HepG2 (cell line): Measurements from ENCODE around the gene MRPL43. TPM values are rescaled to one million over a fixed set of nuclear protein-coding genes. Genes with fewer than 3 reads are reported as not detected.

Experiments used
- CENPT ChIP-seq: sonication (generic); formaldehyde crosslinking; IDR thresholded peaks from 2 replicates; pipeline ENCODE4 v1.8.0; 2022; ENCODE audit warnings: low read depth, mild to moderate bottlenecking, moderate library complexity, missing genetic modification reagents
- ELK4 ChIP-seq: sonication (generic); formaldehyde crosslinking; IDR thresholded peaks from 2 replicates; pipeline ENCODE4 v1.9.0; 2021; ENCODE audit warnings: missing genetic modification reagents, borderline replicate concordance
- FOXJ3 ChIP-seq: sonication (generic); formaldehyde crosslinking; IDR thresholded peaks from 2 replicates; pipeline ENCODE4 v1.4.0; 2020; ENCODE audit warnings: missing genetic modification reagents, mild to moderate bottlenecking, borderline replicate concordance
- GABPB1 ChIP-seq: IDR thresholded peaks from 2 replicates; pipeline ENCODE4 v1.6.1; 2016; ENCODE audit warnings: mild to moderate bottlenecking, missing genetic modification reagents, moderate library complexity, missing compliant biosample characterization
- GRHL1 ChIP-seq: sonication (generic); formaldehyde crosslinking; conservative IDR thresholded peaks from 2 replicates; pipeline ENCODE4 v1.8.0; 2022; ENCODE audit warnings: missing genetic modification reagents
- HDAC6 ChIP-seq: fragments of 200-600 bp; sonication (generic); IDR thresholded peaks from 2 replicates; pipeline ENCODE4 v1.7.0; 2017; ENCODE audit warnings: mild to moderate bottlenecking, antibody characterized with exemption, low read length, low read depth
- HOXA5 ChIP-seq: sonication (generic); formaldehyde crosslinking; IDR thresholded peaks from 2 replicates; pipeline ENCODE4 v1.4.0; 2020; ENCODE audit warnings: missing genetic modification reagents
- ZNF180 ChIP-seq: sonication (generic); formaldehyde crosslinking; IDR thresholded peaks from 2 replicates; pipeline ENCODE4 v1.4.0; 2020; ENCODE audit warnings: low read depth, missing genetic modification reagents, borderline replicate concordance
- ZNF205 ChIP-seq: IDR thresholded peaks from 2 replicates; pipeline ENCODE4 v1.6.1; 2018; ENCODE audit warnings: missing biosample characterization, missing genetic modification reagents
- ZNF333 ChIP-seq: sonication (generic); formaldehyde crosslinking; IDR thresholded peaks from 2 replicates; pipeline ENCODE4 v1.4.0; 2020; ENCODE audit warnings: mild to moderate bottlenecking, missing genetic modification reagents, borderline replicate concordance
- ZNF432 ChIP-seq: sonication (generic); formaldehyde crosslinking; IDR thresholded peaks from 2 replicates; pipeline ENCODE4 v1.5.0; 2020; ENCODE audit warnings: missing genetic modification reagents, mild to moderate bottlenecking, borderline replicate concordance
- ZNF589 ChIP-seq: sonication (generic); formaldehyde crosslinking; conservative IDR thresholded peaks from 2 replicates; pipeline ENCODE4 v1.8.0; 2022; ENCODE audit warnings: mild to moderate bottlenecking, moderate library complexity, missing genetic modification reagents
- ZNF740 ChIP-seq: sonication (generic); formaldehyde crosslinking; IDR thresholded peaks from 2 replicates; pipeline ENCODE4 v1.4.0; 2020; ENCODE audit warnings: missing genetic modification reagents
- ZSCAN22 ChIP-seq: sonication (generic); formaldehyde crosslinking; IDR thresholded peaks from 2 replicates; pipeline ENCODE4 v1.4.0; 2020; ENCODE audit warnings: mild to moderate bottlenecking, missing genetic modification reagents
- polyA plus RNA-seq, 8 experiments: library from polyadenylated mRNA; depleted of rRNA in 3 of 8; stranded (reverse) in 7 of 8; unstranded in 1 of 8; fragments of >200 nt; fragmentation: Illumina TruSeq in 4 of 8; extraction: Trizol in 4 of 8; gene quantifications; 2 replicates each; pipeline versions ENCODE4 v1.2.1 to v1.2.3, GENCODE V29; 2011 to 2016; ENCODE audit warnings: low read depth in 4 of 8, missing spikeins in 1 of 8, mixed read lengths in 1 of 8; ENCODE audit not compliant: insufficient read depth in 1 of 8
- total RNA-seq, 5 experiments: library from RNA; depleted of rRNA; stranded (reverse); fragments of >200 nt; fragmentation: Illumina TruSeq; extraction: Trizol; gene quantifications; 2 replicates each; pipeline ENCODE4 v1.2.3, GENCODE V29; 2016; ENCODE audit warnings: low read depth in 1 of 5
- TF ChIP-seq, protein P1 (sequence below): IDR thresholded peaks from 2 replicates; pipeline ENCODE4 v1.6.1; 2016; ENCODE audit warnings: low read depth, borderline replicate concordance
- TF ChIP-seq, protein P2 (sequence below): sonication (generic); formaldehyde crosslinking; IDR thresholded peaks from 2 replicates; pipeline ENCODE4 v1.8.1; 2023; ENCODE audit warnings: mild to moderate bottlenecking, moderate library complexity, missing genetic modification reagents
- TF ChIP-seq, protein P3 (sequence below): IDR thresholded peaks from 2 replicates; pipeline ENCODE4 v1.6.1; 2016; ENCODE audit warnings: missing compliant biosample characterization, missing genetic modification reagents, borderline replicate concordance
- TF ChIP-seq, protein P4 (sequence below): sonication (generic); formaldehyde crosslinking; IDR thresholded peaks from 2 replicates; pipeline ENCODE4 v1.5.0; 2020; ENCODE audit warnings: mild to moderate bottlenecking, missing genetic modification reagents
- TF ChIP-seq, protein P5 (sequence below): sonication (generic); formaldehyde crosslinking; IDR thresholded peaks from 2 replicates; pipeline ENCODE4 v1.5.1; 2020; ENCODE audit warnings: mild to moderate bottlenecking, missing genetic modification reagents, borderline replicate concordance

Gene MRPL43
- total and polyA plus RNA-seq, 2 of the 13 experiments (the other 11 are each of a cell fraction or from before 2014, with no cell fraction given): 71.0 to 73.7 TPM

- TF ChIP-seq ZSCAN22 (CRISPR knock-in tag) (no peak), ZNF333 (CRISPR knock-in tag) (peak; percentile 55; the same call in 1 of the 2 replicates), ZNF205 (CRISPR knock-in tag) (peak; percentile 56; the same call in 1 of the 2 replicates), ZNF180 (CRISPR knock-in tag) (no peak), ZNF740 (CRISPR knock-in tag) (no peak; the same call in none of the 2 replicates), CENPT (CRISPR knock-in tag) (peak; percentile 58; the same call in 1 of the 2 replicates), HOXA5 (CRISPR knock-in tag) (peak; percentile 45; the same call in 1 of the 2 replicates), ZNF432 (CRISPR knock-in tag) (no peak), GRHL1 (CRISPR knock-in tag) (no peak), HDAC6 (no peak), ELK4 (no peak), FOXJ3 (CRISPR knock-in tag) (no peak), ZNF589 (CRISPR knock-in tag) (no peak), GABPB1 (CRISPR knock-in tag) (peak; percentile 70; the same call in 1 of the 2 replicates)
- TF ChIP-seq, protein P1, sequence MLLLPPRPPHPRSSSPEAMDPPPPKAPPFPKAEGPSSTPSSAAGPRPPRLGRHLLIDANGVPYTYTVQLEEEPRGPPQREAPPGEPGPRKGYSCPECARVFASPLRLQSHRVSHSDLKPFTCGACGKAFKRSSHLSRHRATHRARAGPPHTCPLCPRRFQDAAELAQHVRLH (CRISPR knock-in tag): peak; percentile 87
- TF ChIP-seq, protein P2, sequence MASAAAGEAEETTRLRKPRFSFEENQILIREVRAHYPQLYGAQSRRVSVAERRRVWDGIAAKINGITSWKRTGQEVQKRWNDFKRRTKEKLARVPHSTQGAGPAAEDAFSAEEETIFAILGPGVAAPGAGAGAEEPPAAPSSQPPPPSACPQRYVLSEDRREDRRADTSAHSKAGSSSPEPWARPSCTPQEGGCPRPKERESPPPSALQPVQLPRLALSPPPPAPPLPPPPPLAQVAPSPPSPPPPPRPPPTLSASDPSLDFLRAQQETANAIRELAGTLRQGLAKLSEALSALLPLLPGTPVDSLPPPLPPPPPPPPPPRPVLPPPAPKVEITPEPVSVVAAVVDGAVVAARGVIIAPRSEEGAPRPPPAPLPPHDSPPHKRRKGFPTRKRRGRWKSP (CRISPR knock-in tag): no peak
- TF ChIP-seq, protein P3, sequence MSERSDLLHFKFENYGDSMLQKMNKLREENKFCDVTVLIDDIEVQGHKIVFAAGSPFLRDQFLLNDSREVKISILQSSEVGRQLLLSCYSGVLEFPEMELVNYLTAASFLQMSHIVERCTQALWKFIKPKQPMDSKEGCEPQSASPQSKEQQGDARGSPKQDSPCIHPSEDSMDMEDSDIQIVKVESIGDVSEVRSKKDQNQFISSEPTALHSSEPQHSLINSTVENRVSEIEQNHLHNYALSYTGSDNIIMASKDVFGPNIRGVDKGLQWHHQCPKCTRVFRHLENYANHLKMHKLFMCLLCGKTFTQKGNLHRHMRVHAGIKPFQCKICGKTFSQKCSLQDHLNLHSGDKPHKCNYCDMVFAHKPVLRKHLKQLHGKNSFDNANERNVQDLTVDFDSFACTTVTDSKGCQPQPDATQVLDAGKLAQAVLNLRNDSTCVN (CRISPR knock-in tag): peak; percentile 52; the same call in 1 of the 2 replicates
- TF ChIP-seq, protein P4, sequence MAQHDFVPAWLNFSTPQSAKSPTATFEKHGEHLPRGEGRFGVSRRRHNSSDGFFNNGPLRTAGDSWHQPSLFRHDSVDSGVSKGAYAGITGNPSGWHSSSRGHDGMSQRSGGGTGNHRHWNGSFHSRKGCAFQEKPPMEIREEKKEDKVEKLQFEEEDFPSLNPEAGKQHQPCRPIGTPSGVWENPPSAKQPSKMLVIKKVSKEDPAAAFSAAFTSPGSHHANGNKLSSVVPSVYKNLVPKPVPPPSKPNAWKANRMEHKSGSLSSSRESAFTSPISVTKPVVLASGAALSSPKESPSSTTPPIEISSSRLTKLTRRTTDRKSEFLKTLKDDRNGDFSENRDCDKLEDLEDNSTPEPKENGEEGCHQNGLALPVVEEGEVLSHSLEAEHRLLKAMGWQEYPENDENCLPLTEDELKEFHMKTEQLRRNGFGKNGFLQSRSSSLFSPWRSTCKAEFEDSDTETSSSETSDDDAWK (CRISPR knock-in tag): no peak
- TF ChIP-seq, protein P5, sequence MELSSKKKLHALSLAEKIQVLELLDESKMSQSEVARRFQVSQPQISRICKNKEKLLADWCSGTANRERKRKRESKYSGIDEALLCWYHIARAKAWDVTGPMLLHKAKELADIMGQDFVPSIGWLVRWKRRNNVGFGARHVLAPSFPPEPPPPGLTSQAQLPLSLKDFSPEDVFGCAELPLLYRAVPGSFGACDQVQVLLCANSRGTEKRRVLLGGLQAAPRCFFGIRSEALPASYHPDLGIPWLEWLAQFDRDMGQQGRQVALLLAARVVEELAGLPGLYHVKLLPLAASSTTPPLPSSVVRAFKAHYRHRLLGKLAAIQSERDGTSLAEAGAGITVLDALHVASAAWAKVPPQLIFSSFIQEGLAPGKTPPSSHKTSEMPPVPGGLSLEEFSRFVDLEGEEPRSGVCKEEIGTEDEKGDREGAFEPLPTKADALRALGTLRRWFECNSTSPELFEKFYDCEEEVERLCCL: no peak
These were observed 11.9 kb upstream of the MRPL43 start (continued) for GRCh38 chr10:100998991-100999741.
